ENCODE measurements around the gene ZBTB22.
A peak's percentile ranks its signal among the peaks of the same experiment; 100 is the strongest.

The ZBTB22 gene

DNA sequence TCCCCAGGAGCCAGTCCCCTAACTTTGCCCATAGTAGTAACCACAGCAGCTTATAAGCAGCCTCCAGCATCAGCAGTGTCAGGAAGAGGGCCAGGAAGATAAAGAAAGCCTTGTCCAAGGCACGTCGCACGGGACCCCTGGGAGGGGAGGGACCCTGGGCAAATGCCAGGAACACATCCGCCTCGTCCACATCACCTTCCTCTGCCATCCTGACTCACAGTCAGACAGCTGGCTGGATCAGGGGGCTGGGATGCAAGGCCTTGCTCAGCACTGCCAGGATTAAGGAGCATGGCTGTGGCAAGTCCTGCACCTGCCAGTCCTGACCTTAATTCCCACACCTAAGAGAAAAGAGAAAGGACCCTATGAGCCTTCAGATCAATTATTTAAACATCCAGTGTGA lies 11.5 kb upstream of the ZBTB22 start:
- DNase-seq: no peak

DNA sequence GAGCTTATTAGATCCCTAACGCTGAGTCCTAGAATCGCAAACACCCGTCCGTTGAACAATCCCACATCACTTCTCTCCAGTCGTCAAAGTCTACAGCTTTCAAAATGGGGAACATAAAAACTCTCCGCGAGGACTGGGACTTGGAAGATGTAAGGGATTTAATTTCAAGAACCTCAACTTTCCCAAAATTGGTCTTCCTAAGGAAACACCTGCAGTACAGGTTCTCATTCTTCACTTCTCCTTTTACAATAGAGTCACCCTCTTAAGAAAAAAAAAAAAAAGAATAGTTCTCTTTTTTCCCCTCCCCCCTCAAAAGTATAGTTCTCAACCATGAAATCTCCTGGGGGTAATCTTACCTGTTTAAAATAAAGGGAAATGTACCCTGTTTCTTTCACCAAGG lies 6.6 kb upstream of the ZBTB22 start:
- DNase-seq: no peak

DNA sequence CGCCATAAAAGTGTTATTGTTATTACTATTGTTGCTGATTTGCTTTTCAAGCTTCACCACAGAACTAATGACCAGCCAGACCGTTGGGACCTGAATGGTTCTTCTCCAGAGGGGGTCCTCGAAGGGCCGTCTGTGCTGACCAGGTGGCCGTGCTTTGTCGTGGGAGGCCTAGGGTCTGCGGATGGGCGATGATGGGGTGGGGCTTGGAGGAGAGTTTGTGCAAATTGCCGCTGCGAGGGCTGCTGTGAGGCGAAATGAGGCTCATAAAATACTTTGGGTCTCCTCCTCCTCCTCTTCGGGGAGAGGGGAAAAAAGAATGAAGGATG lies 6.0 kb upstream of the ZBTB22 start:
- peak; percentile 14 for DNase-seq

DNA sequence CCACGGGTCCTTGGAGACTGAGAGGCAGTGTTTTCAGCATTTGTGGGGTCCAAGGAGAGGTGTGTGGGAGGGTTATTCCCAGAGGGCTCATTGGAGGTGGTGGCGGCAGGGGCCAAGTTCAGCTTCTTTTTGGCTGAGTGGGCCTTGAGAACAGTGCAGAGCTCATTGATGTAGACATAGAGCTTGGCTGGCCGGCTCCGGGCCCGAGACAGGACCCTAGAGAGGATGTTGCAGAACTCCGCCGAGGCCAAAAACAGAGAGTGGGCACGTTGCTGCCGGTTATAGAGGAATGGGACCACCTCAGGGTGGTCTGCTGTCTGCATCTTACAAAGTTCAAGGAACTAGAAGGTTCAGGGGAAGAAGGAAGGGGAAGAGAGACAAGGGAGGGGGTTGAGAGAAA lies 3.7 kb upstream of the ZBTB22 start:
- no peak for DNase-seq

DNA sequence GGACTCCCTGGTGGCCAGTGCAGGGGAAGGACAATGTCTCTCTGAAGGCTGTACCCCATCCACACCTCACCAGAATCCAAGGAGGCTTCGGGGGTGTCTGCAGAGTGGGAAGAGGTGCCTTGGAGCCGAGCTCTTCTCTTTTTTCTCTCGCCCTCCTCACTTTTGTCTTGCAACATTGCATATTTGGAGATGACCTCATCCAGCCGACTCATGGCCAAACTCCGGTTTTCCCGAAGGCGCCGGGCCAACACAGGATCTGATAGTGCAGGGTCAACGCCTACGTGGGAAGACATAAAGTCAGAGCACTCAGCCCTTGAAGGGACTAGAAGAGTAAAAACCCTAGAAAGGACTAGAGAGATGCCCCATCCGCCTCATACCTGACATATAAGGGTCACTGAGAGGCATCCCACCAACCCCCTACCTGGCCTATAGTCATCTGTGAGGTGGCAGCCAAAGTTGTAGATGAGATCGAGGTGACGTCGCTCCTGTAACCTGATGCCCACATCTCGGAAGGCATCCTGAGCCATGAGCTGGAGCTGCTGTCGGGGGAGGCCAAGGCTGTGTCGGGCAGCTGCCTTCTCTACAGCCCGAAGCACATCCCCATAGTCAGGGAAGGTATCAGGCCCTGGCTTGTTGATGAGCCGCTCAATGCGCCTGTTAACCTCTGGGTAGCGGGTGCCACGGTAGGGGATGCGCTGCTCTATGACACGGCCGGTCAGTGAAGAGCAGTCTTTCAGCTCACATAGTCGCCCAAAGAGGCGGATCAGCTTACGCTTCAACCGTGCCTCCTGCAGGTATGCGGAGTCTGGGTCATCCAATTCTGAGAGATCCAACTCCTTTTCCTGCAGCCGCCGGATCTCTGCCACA lies 3.0 kb upstream of the ZBTB22 start:
- no peak for DNase-seq

DNA sequence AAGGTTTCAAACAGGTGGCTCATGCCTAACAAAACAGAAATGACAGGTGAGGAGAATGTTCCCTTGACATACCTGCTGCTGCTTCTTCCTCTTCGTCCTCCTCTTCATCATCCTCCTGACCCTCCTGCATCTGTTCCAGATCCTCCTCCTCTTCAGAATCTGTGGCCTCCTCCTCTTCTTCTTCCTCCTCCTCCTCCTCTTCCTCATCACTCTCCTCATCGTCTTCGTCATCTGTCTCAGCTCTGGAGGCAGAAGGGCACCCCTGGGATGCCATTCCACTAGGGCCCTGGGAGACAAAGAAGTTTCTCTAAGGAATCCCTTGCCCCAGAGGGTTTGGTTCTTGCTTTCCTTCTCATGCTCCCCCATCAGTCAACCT lies 2.4 kb upstream of the ZBTB22 start:
- no peak for DNase-seq

DNA sequence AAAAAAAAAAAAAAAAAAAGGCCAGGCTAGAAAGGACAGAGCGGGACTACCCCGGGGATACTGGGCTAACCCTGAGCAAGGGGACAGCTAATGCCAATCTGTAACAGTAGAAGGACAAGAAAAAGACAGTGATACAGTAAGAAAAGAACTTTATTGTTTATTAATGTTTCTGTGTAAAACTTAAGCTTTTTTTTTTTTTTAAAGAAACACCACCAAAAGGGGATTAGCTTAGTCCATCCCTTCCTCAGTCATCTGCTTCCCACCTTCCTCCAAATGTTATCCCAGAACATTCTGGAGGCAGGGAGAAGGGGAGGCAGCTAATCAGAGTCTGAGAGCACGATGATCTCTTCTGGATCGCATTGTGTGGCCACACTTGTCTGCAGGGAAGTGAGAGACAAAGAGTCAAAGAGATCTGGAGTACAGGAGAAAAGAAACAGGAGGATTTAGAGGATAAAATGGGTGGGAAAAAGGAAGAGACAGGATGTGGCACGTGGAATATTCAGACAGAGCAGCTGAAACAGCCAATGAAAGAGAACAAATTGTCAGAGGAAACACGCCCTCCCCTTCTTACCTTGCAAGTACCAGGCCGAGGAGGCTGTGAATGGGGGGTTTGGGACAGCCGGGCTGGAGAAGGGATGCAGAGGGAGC lies 1.0 kb upstream of the ZBTB22 start:
- DNase-seq: no peak

DNA sequence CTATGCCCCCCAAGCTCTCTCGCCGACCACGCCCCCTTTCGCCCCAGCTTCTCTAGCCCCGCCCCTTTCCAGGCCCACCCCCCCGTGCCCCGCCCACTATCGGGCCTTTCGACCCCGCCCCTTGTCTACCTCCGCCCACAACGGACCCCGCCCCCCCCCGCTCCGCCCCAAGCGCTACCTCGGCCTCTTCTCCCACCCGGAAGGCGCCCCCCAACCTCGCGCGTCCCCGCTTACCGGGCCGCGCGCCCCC lies 200 bp downstream of the ZBTB22 start:
- DNase-seq: no peak

DNA sequence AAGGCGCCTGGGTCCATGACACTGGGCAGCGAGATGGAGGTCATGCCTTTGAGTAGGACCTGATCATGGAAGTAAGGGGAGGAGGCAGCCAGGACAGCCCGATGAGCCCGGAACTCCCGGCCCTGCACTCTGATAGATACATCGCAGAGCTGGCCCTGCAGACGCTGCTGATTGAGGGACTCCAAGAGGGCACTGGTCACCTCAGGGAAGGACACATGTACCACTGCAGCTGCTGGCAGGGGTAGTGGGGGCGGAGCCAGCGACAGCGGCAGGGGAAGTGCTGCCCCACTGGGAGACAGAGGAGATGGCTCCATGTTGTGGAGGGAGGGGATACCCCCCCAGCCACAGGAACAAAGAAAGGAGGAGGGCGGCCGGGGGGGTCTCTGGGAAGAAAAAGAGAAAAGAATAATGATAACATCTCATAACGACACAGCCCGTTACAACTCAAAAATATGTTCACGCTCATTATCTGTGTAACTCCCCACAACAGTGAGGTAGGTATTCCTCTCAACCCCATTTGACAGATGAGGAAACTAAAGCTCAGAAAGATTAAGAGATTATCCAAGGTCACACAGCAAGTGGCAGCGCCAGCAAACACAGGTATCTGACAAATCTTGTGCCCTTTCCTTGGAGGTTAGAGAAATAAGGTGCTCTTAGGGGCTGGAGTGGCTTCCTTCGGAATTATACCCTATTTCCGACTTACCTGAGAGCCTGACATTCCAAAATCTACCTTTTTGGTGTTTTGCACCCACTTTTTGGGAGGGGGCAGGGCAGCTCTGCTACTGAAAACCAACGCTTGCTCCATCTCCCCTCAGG lies 733 bp downstream of the ZBTB22 start:
- no peak for DNase-seq

DNA sequence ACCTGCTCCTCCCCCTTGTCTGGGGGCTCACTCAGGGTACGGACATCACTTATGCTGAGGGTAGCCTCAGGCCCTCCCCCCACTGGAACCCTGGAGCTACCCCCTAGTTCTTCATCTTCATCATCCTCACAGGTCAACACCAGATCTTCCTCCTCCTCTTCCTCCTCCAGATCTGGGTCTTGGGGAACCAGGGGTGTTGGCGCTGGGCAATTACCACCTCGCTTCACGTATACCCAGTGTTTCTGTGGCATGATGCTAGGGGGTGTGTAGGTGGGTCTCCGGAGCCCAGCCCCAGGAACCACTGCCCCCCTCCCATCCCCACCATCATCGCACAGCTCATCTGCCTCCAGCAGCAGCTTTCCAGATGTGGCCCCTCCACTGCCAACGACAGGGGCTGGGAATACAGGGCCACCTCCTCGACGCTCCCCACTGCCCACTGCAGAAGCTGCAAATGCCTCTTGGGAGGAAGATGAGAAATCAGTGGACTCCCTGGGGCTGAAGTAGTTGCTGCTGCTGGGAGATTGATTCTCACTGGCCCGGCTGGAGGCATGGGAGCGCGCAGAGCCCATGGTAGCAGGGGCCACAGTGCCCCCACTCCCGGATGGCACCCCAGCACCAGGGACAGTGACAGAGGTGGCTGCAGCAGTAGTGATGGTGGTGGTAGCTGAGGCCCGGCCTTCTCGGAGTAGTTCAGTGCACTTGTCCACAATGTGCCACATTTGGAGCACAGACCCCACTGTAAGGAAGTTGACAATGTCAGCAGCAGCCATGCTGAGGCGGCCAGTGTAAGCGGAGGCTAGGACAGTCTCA lies 1.5 kb downstream of the ZBTB22 start:
- no peak for DNase-seq

DNA sequence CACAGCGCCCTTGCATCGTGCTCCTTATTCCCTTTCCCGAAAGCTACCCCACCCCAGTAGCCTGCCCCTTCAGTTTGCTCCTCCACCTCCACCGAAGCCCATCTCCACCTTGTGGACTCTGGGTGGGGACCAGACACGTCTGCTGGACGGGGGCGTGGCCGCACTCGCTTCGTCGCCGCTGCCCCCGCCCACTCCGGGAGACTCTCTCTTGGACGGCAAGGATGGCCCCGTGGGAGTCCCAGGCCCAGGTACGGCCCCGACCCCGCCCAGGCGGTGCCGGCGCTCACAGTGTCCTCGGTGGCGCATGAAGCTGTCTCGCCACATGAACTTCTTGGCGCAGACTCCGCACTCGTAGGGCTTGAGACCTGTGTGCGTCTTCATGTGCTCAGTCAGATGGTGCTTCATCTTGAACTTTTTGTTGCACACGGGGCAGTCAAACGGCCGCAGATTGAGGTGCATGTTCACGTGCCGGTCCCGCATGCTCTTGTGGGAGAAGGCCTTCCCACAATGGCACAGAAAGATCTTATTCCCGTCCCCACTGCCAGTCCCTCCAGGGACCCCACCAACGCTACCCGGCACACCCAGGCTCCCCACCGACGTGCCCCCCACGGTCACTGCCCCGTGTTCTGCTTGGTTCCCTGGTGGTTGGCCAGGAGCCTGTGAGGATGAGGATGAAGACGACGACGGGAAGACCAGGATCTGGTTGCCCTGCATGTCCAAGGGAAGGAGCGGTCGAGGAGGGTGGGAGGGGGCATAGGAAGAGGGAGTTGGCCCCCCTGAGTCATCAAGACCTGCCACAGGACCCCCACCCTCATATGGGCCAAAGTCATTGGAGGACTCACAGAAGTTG lies 2.4 kb downstream of the ZBTB22 start:
- no peak for DNase-seq

DNA sequence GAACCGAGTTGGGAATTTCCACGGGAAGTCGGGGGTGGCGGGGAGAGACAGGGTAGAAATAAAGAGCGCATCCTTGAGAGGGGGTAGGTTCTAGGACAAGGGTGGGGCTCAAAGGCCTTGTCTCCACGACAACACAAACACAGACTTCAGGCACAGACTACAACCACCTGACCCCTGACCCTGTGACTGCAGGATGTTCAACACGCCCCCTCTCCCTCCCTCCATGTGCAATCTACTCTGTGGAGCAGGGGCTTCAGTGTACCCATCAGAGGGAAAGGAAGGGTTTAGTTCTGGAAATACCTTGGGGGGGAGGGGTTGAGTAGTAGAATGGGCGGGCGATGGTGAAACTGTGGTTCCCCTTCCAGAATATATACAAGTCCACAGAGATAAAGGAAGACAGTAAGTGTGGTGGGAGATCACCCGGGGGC lies 3.0 kb downstream of the ZBTB22 start:
- peak; percentile 48 for DNase-seq

DNA sequence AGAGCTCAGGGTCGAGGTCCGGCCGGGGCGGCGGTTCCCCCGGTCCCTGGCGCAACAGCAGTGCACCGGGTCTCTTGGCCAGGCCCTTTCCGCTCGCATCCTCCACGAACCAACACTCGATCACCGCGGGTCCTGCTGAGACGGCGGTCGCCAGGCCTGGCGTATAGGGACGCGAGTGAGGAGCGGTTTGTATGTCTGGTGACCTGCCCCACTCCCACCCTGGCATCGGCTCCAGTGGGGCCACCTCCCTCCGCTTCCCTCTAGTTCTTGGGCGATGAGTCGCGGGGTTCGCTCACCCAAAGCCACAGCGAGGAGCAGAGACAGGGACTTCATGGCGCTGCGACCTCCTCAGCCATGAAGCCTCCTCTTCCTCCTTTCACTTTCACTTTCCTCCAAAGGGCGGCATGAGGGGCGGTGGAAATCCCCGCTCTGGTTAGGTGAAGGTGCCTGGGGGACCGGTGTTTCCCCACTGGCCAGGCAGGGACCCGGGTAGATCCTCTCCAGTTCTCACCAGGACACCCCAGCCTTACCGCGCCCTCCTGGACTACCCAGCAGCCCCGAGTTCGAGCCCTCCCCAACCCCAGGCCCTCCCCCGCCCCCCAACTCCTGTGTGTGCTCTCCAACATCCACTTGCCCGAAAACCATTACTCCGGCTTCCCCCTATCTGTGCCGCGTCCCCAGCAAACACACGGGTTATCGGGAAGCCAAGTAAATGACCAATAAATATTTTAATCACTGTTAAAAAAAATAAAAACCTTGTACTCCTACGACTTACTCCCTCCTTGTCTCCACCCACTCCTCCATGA lies 3.6 kb downstream of the ZBTB22 start, which contains the start of gene TAPBP:
Gene TAPBP, minus strand, starts transcription at position 370 of the 806 bp plus-strand sequence. Its CDS starts 37 bp downstream, at position 333.
- peak; percentile 69 for DNase-seq

DNA sequence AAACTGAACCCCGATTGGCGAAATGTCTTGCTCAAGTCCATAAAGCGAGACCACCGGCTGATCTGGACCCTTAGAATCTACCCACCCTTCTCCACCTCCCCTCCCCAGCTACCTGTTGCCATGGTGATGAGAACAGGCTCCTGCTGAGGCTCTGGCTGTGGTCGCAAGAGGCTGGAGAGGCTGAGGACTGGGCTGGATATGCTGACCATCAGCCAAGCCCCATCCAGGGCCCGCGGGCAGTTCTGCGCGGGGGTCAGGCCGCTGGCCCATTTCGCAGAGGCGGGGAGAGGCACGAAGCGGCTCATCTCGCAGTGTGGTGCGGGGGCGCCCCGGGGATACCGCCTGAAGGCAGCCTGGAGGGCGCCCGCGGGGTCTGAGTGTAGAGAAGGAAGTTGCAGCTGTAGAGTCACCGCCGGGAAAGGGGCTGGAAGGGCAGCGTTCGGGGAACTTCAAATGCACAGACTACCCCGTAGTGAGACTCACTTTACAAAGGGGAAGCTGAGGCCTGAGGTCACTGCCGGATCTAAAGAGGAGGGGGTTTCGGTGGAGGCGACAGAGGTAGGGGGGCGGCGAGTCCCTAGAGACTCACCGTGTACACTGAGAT lies 4.3 kb downstream of the ZBTB22 start:
- peak; percentile 20 for DNase-seq

DNA sequence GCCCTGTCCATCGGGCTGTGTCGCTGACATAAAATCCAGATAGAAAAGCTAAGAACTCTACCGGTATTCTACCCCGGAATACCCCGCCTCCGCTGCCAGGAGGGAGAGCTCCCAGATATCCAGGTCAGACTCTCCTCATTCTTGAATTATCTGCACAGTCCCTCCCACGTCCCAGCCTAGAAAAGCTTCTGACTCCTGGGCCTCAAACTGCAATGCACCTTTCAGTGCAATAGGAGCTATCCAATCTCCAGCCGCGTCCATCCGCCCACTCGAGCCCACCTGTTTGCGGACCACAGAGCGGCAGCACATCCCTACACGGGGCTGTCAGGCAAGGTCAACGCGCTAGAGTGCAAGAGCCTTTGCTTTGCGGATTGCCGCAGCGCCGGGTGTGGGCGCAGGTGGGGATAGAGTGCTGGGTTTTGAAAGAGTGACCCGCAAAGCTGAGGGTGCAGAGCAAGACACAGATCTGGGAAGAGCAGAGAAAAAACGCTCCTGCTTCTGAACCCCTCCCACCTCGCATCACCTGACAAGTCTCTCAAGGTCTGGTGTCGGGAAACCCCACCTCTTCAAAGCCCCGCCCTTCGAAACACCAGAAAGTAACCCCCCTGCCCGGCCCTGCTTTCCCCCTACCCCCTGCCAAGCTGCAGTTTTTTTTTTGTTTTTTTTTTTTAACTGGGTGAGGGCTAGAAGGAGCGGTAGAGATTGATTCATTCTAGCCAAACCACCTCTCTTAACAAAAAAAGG lies 5.0 kb downstream of the ZBTB22 start:
- peak; percentile 69 for DNase-seq

DNA sequence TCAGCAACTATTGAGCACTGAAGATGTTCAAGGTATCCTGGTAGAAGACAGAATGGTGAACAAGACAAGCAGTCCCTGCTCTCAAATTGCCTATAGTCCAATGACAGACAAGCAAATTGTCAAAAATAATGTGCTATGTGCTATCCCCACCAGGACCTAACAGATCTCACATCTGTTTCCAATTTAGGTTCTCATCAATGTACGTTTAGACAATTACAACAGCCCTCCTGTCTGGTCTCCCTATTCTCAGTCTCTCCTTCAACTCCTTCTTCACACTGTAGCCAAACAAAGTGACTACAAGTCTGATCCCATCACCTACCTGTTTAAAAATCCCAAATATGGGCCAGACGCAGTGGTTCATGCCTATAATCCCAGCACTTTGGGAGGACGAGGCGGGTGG lies 11.2 kb downstream of the ZBTB22 start:
- no peak for DNase-seq

DNA sequence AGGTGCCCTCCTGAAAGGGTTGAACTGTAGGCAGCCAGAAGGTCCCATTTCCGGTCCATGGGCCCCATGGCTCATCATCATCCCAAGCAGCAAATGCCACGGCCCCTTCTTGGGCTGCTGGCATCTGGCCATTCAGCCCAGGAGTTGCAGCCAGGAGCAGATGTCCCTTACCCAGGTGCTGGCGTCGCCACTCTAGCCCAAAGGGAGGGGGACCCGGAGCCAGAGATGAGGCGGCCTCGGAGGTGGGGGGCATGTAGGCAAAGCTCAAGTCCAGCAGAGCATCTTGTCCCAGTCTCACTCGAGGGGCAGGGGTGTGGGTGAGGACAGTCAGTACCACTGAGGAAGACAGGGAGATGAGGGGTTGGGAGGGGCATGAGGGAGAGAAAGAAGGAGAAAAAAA lies 12.5 kb downstream of the ZBTB22 start:
- no peak for DNase-seq

DNA sequence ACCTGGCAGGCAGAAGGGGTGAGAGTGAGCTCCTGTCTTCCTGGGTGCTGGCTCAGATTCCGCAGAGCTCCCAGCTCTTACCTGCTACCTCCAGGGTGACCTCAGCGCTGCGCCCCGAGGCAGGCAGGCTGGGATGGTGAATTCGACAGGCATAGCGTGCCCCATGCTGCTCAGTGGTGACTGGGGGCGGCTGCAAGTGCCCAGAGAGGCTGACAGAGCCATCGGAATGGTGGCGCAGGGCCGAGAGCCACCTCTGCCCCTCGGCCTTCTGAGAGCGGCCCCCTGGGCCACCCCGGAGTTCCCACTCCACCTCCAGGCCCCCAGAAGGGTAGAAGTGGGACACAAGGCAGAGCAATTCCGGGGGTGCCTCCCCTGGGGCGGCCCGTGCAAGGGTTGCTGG lies 13.3 kb downstream of the ZBTB22 start:
- no peak for DNase-seq

DNA sequence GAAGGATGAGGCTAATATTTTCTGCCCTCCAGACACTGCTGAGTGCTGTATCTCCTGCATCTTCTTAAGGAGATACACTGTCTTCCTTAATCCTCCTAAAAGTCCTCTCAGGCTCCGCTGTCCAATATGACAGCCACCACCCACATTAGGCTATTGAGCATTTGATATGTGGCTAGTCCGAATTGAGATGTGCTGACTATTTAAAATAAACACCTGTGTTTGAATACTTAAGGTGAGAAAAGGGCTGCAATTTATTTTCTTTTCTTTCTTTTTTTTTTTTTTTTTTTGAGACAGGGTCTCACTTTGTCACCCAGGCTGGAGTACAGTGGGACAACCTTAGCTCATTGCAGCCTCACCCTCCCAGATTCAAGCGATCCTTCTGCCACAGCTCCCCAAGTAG lies 15.7 kb downstream of the ZBTB22 start:
- no peak for DNase-seq

Measured in activated effector memory CD4-positive, alpha-beta T cell treated with Interleukin-2 at 50 U/mL for 16 hours (primary cell).